ENCODE results near the gene SIK2.
"Not testable (repeated sequence)": the region's sequence is repeated elsewhere in the genome, so short reads cannot be mapped to it uniquely, and the experiment has no call there.

The SIK2 gene

DNA sequence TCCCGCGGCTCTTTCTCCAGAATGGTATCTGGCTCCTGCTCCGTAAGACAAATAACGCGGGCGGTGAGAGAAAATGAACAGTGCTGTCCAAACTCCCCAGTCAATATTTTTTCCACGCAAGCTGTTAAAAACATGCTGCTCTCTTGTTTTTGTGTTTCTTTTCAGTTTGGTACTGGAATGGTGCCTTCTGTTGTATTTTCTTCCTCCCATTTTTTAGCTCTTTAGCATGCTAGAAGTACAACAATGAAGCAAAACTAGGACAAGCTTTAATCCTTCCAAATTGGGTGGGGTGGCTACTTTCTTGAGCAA, 164.5 kb downstream of the SIK2 start:
- DNase-seq (ENCODE audit: low read depth, low spot score), result no peak
- peak overlapping the region; percentile 83 for H3K4me3 ChIP-seq (ENCODE audit: low read length)

- DNase-seq (ENCODE audit: low read depth, low spot score), result no peak
Observed at GRCh38 chr11:111770581-111771134, 168.4 kb downstream of the SIK2 start.

DNA sequence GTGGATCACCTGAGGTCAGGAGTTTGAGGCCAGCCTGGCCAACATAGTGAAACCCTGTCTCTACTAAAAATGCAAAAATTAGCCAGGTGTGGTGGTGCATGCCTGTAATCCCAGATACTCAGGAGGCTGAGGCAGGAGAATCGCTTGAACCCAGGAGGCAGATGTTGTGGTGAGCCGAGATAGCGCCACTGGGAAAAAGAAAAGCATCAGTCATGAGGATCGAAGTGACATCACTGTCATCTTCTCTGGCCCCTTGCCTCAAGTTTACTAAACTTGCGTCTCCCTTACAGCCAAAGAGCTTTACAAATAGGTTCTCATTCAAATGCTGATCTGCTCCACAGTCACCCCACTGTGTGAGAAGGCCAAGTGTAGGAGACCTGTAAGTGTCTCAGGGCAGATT, 169.0 kb downstream of the SIK2 start:
- not testable (repeated sequence) for H3K4me3 ChIP-seq (ENCODE audit: low read length); DNase-seq (ENCODE audit: low read depth, low spot score)

More at GRCh38 chr11:111770581-111771134, 168.4 kb downstream of the SIK2 start:
- H3K4me3 ChIP-seq (ENCODE audit: low read length), result no peak overlapping the region

DNA sequence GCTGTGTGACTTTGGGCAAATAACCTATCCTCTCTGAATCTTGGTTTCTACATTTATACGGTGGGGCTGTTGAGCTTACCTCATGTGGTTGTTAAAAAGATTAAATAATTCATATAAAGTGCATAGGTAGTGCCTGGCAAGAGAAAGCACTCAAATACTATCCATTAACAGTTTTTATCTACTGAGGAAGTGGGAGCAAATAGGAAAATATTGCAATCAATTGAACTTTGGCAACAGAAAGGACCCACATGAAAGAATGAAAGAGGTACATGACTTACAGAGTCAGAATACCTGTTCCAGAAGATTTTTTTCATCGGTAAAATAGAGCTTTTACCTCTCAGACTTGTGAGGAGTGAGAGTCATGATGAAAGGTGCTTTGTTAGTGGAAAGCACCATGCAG, 170.3 kb downstream of the SIK2 start:
- H3K4me3 ChIP-seq (ENCODE audit: low read length), result no peak overlapping the region
- no peak for DNase-seq (ENCODE audit: low read depth, low spot score)

GRCh38 chr11:111774955-111775710, 172.9 kb downstream of the SIK2 start:
- no peak for DNase-seq (ENCODE audit: low read depth, low spot score)
- no peak overlapping the region for H3K4me3 ChIP-seq (ENCODE audit: low read length)

DNA sequence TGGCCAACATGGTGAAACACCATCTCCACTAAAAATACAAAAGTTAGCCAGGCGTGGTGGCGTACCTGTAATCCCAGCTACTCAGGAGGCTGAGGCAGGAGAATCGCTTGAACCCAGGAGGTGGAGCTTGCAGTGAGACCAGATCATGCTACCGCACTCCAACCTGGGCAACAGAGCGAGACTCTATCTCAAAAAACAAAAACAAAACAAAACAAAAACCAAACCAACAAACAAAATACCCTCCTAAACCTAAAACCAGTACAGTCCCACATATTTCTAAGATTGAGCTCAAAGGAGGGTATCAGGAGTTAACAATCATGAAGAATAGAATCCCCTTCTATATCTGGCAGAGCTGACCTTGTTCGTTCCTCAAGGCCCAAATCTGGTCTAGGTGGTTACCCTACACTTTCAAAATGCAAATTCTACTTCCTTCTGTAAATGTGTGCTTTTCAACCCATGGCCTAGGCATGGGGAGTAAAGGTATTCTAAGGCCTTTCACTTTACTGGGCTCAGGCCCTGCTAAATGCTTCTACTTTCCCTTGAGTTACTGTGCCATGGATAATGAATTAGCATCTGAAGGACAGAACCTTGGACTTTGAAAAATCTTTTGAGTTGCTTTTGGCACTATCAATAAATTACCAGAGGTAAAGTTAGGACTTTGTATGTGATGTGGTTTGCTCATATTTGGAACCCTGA, 174.3 kb downstream of the SIK2 start:
- no peak overlapping the region for H3K4me3 ChIP-seq (ENCODE audit: low read length)
- DNase-seq (ENCODE audit: low read depth, low spot score), result no peak

DNA sequence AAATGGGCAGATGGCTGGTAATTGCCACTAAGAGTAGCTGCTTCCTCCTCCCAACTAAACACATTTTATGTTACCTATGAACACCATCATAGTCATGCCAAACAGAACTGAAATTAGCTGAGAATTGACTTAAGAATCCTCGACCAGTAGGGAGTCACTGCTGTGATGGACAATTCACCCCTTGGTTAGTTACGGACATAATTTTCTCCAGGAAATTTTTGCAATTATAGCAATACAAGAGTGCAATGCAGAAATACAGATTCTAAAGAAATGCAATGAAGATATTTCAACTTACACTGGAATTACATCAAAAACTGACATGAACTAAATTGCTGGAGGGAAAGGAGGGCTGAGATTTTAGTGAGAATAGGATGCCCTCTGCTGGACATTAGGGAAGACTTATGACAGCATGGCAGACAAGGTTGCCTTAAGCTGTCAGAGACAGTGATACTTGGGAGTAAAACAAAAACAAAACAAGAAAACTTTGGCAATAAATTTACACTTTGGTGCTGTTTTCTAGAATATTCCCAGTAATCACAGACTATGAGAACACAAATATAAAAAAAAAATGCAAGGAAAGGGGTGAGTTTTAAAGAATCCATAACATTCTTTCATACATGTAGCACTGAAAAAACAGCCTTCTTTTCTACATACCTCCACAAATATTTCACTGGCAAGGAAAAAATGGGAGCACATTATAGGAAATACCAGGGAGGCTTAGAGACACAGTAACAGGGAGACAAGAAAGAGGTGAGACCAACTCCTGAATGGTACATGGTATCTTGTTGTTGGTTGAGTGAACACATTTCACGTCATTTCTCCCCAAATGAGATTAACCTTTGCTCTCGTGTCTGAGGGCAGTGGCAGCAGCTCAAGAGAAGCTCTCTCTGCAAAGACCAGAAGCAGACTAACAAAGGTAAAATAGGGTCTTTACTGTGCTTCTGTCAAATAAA, 175.1 kb downstream of the SIK2 start:
- H3K4me3 ChIP-seq (ENCODE audit: low read length), result no peak overlapping the region
- DNase-seq (ENCODE audit: low read depth, low spot score), result peak; percentile 64

DNA sequence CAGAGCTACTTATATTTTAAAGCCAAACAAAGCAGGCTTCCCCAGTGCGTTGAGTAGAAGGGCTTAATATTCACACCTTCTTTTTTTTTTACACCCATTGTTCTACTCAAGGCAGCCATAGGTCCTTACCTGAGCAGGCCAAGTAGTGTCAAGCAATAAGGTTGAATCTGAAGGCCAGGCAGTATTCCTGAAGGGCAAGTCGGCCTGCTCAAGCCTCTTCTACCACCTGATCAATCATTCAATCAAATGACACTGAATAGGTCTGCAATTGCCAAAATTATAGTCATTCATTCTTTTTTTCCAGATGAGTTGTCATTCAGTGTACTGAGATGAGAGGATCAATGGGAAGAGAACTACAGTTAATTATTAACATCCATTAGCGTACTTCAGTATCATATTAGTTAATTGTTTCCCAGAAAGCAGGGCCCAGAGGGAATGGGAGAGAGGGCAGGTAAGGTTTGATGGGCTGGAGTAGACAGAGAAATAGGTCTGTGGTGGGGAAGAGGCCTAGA, 175.9 kb downstream of the SIK2 start:
- DNase-seq (ENCODE audit: low read depth, low spot score), result no peak
- no peak overlapping the region for H3K4me3 ChIP-seq (ENCODE audit: low read length)

DNA sequence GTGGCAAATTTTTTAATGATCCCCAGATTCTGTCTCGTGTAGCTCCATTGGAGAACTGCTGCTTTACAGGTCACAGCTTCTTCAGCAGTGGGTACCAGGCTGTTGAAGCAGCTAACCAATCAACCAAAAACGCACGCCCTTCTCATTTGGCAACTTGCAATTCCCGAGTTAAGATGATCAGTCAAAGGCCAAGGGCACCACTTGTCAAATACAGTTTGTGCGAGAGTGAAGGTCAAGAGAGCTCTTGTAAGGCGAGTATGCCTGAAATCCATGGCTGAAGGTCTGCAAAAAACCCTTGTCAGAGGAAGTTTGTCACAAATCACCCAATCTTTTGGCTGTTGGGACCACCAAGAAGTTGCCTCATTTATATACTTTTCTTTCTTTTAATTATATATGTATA, 176.9 kb downstream of the SIK2 start:
- DNase-seq (ENCODE audit: low read depth, low spot score), result no peak
- no peak overlapping the region for H3K4me3 ChIP-seq (ENCODE audit: low read length)
